GM12878 (cell line): Measurements from ENCODE around the gene IFI30. TPM values are rescaled to one million over a fixed set of nuclear protein-coding genes. Genes with fewer than 3 reads are reported as not detected.

ENCODE experiments used
- ATAC-seq: fragments of 200-7000 bp; cut with Tn5 transposase; 3 replicates; pipeline ENCODE4 v1.9.1; 2020; ENCODE audit warnings: mild to moderate bottlenecking, moderate library complexity
- BruUV-seq: library from RNA; stranded (reverse); fragments of 400-500 nt; replicated peaks from 2 replicates; lab custom pipeline; 2021; lab: Mats Ljungman, UMichigan
- CTCF ChIA-PET: fragments of 300-600 bp; sonication (Branson Sonifier 250); formaldehyde crosslinking; extraction: SDS; loops from one replicate; lab custom pipeline; 2021; ENCODE audit warnings: inconsistent platforms; lab: Yijun Ruan, JAX
- POLR2A ChIA-PET: fragments of 350-600 bp; formaldehyde crosslinking; extraction: SDS; loops from one replicate; lab custom pipeline; 2021; ENCODE audit warnings: inconsistent platforms; lab: Charles Lee
- RAD21 ChIA-PET: fragments of 300-600 bp; sonication (Branson Sonifier 250); formaldehyde crosslinking; loops from one replicate; lab custom pipeline; 2023; ENCODE audit warnings: antibody characterized with exemption; ENCODE audit not compliant: unreplicated experiment; lab: Charles Lee
- SMC1A ChIA-PET: fragments of 300-600 bp; sonication (Branson Sonifier 250); formaldehyde crosslinking; loops from one replicate; lab custom pipeline; 2023; ENCODE audit not compliant: unreplicated experiment, uncharacterized antibody; lab: Charles Lee
- DNase-seq: peaks from one replicate; pipeline ENCODE4 v3.0.0-alpha.2; 2011; ENCODE audit warnings: low read depth, low spot score
- FAIRE-seq: peaks from 3 replicates; lab custom pipeline; 2011; peaks lifted over from hg19 to GRCh38; lab: Jason Lieb, UNC
- H2AFZ ChIP-seq: 2 replicates; pipeline ENCODE4 v1.6.0; 2011; ENCODE audit warnings: low read depth, low read length, control low read depth; ENCODE audit not compliant: control insufficient read depth
- H3K27ac ChIP-seq: 2 replicates; pipeline ENCODE4 v1.5.1; 2011; ENCODE audit warnings: control low read depth; ENCODE audit not compliant: control insufficient read depth, insufficient read depth
- H3K27me3 ChIP-seq, 2 experiments: replicated peaks in 1 of 2; 2 replicates each; pipeline versions ENCODE4 v1.6.0 to v1.6.1; 2011; ENCODE audit warnings: low read length in 1 of 2; ENCODE audit not compliant: control insufficient read depth in 2 of 2, insufficient read depth in 2 of 2
- H3K36me3 ChIP-seq, 2 experiments: 2 replicates each; pipeline ENCODE4 v1.5.1; 2011; ENCODE audit warnings: low read length in 1 of 2; ENCODE audit not compliant: control insufficient read depth in 2 of 2, insufficient read depth in 2 of 2
- H3K4me1 ChIP-seq: 2 replicates; pipeline ENCODE4 v1.6.1; 2011; ENCODE audit warnings: mild to moderate bottlenecking, low read length, moderate library complexity, mixed read lengths; ENCODE audit not compliant: control insufficient read depth, insufficient read depth
- H3K4me2 ChIP-seq: 2 replicates; pipeline ENCODE4 v1.6.0; 2011; ENCODE audit warnings: control low read depth; ENCODE audit not compliant: control insufficient read depth, insufficient read depth
- H3K4me3 ChIP-seq: fragments of 200-600 bp; sonication (generic); 2 replicates; pipeline ENCODE4 v1.5.1; 2016
- H3K79me2 ChIP-seq: 2 replicates; pipeline ENCODE4 v1.6.0; 2011; ENCODE audit warnings: low read length; ENCODE audit not compliant: control insufficient read depth, insufficient read depth
- H3K9ac ChIP-seq: 2 replicates; pipeline ENCODE4 v1.8.0; 2011; ENCODE audit warnings: low read length, control low read depth, mixed read lengths; ENCODE audit not compliant: control insufficient read depth, insufficient read depth
- H3K9me3 ChIP-seq: replicated peaks from 3 replicates; pipeline ENCODE4 v1.5.1; 2011; ENCODE audit warnings: mild to moderate bottlenecking, low read length; ENCODE audit not compliant: control insufficient read depth, insufficient read depth
- H4K20me1 ChIP-seq: 2 replicates; pipeline ENCODE4 v1.6.0; 2011; ENCODE audit not compliant: control insufficient read depth, insufficient read depth
- BACH1 ChIP-seq: fragments of 450-650 bp; IDR thresholded peaks from 2 replicates; pipeline ENCODE4 v1.6.1; 2017; ENCODE audit warnings: mild to moderate bottlenecking, borderline replicate concordance
- CHD1 ChIP-seq: IDR thresholded peaks from 2 replicates; pipeline ENCODE4 v1.6.1; 2012; ENCODE audit warnings: low read depth, low read length, improper control_type of control experiment
- FOS ChIP-seq: IDR thresholded peaks from 3 replicates; pipeline ENCODE4 v1.6.1; 2011; ENCODE audit warnings: borderline replicate concordance; ENCODE audit not compliant: insufficient read length; ENCODE audit errors: extremely low read depth
- KDM1A ChIP-seq: fragments of 200-600 bp; sonication (generic); IDR thresholded peaks from 2 replicates; pipeline ENCODE4 v1.6.1; 2016; ENCODE audit warnings: borderline replicate concordance
- RAD21 ChIP-seq: IDR thresholded peaks from 2 replicates; pipeline ENCODE4 v1.6.1; 2011; ENCODE audit warnings: mild to moderate bottlenecking, low read depth, low read length, moderate library complexity; ENCODE audit not compliant: insufficient read depth
- RB1 ChIP-seq: fragments of 450-650 bp; formaldehyde crosslinking; IDR thresholded peaks from 2 replicates; pipeline ENCODE4 v1.6.1; 2017; ENCODE audit warnings: mild to moderate bottlenecking, borderline replicate concordance
- RBBP5 ChIP-seq: fragments of 200-600 bp; sonication (generic); conservative IDR thresholded peaks from 2 replicates; pipeline ENCODE4 v1.6.1; 2016
- SMC3 ChIP-seq: IDR thresholded peaks from 2 replicates; pipeline ENCODE4 v1.6.1; 2011; ENCODE audit warnings: low read length, improper control_type of control experiment, borderline replicate concordance
- STAT3 ChIP-seq: IDR thresholded peaks from 2 replicates; pipeline ENCODE4 v1.6.1; 2011; ENCODE audit warnings: low read depth, low read length, improper control_type of control experiment
- TCF7 ChIP-seq: IDR thresholded peaks from 2 replicates; pipeline ENCODE4 v1.6.1; 2014; ENCODE audit warnings: antibody characterized with exemption, borderline replicate concordance
- WRNIP1 ChIP-seq: IDR thresholded peaks from 2 replicates; pipeline ENCODE4 v1.6.1; 2011; ENCODE audit warnings: low read depth, low read length, improper control_type of control experiment, borderline replicate concordance
- YY1 ChIP-seq: IDR thresholded peaks from 2 replicates; pipeline ENCODE4 v1.6.1; 2011; ENCODE audit warnings: low read depth, mild to moderate bottlenecking, low read length
- ZBED1 ChIP-seq: IDR thresholded peaks from 2 replicates; pipeline ENCODE4 v1.6.1; 2016; ENCODE audit warnings: borderline replicate concordance
- WGBS: methylation state at CpG from one replicate; pipeline ENCODE4 v1.1.6; 2016; ENCODE audit warnings: low lambda C conversion rate; ENCODE audit not compliant: insufficient replicate concordance, insufficient coverage; ENCODE audit errors: missing lambda C conversion rate; 5-methylcytosine and 5-hydroxymethylcytosine counted together
- in situ Hi-C: fragments of 300-500 bp; cut with MboI; formaldehyde crosslinking; loops from 9 replicates; pipeline ENCODE4 v1.14.3; 2018; ENCODE audit warnings: mixed read lengths
- intact Hi-C: fragments of 100-400 bp; cut with micrococcal nuclease; formaldehyde crosslinking; loops from one replicate; pipeline ENCODE4 v1.14.2; 2022; ENCODE audit not compliant: unreplicated experiment
- polyA plus RNA-seq, 11 experiments: library from polyadenylated mRNA; depleted of rRNA in 4 of 11; unstranded in 6 of 11; stranded (reverse) in 5 of 11; fragments of >200 nt; fragmentation: Nextera tagmentation in 4 of 11; fragmentation: Illumina TruSeq in 1 of 11; extraction: Ambion mirVana in 4 of 11; extraction: Trizol in 1 of 11; gene quantifications; 1 replicate in 1 of 11; 2 replicates in 10 of 11; pipeline versions ENCODE4 v1.2.1 to v1.2.3, GENCODE V29; 2011 to 2016; ENCODE audit warnings: inconsistent platforms in 2 of 11, missing spikeins in 2 of 11, low read depth in 1 of 11
- total RNA-seq, 4 experiments: library from RNA; depleted of rRNA in 3 of 4; stranded (reverse); fragments of >200 nt in 3 of 4; fragmentation: Illumina TruSeq in 1 of 4; extraction: Trizol in 1 of 4; gene quantifications; 2 replicates each; pipeline versions ENCODE4 v1.2.1 to v1.2.3, GENCODE V29; 2013 to 2021
- TF ChIP-seq, protein P1 (sequence below): IDR thresholded peaks from 2 replicates; pipeline ENCODE4 v1.6.1; 2011; ENCODE audit warnings: borderline replicate concordance, low read depth, mild to moderate bottlenecking, moderate library complexity, low read length; ENCODE audit not compliant: insufficient read depth, poor library complexity, severe bottlenecking
- TF ChIP-seq, protein P2 (sequence below): IDR thresholded peaks from 2 replicates; pipeline ENCODE4 v1.6.1; 2012; ENCODE audit warnings: low read depth, low read length, improper control_type of control experiment
- TF ChIP-seq, protein P3 (sequence below), 3 experiments: IDR thresholded peaks in 2 of 3; conservative IDR thresholded peaks in 1 of 3; 2 replicates each; pipeline ENCODE4 v1.5.1; 2011; ENCODE audit warnings: low read depth in 3 of 3, low read length in 3 of 3, mild to moderate bottlenecking in 3 of 3, control low read depth in 2 of 3, moderate library complexity in 2 of 3, inconsistent platforms in 1 of 3, mixed read lengths in 1 of 3; ENCODE audit not compliant: control insufficient read depth in 2 of 3, insufficient read depth in 1 of 3; ENCODE audit errors: extremely low read depth in 1 of 3
- TF ChIP-seq, protein P4 (sequence below): IDR thresholded peaks from 2 replicates; pipeline ENCODE4 v1.6.1; 2011; ENCODE audit warnings: borderline replicate concordance, low read depth, mild to moderate bottlenecking, moderate library complexity, mixed read lengths, low read length; ENCODE audit not compliant: insufficient read depth; ENCODE audit errors: extremely low read length

Gene IFI30
- total and polyA plus RNA-seq, 10 of the 15 experiments (the other 5 are each of a cell fraction or from before 2014, with no cell fraction given) = 221 to 1,112 (median 451) TPM

DNA sequence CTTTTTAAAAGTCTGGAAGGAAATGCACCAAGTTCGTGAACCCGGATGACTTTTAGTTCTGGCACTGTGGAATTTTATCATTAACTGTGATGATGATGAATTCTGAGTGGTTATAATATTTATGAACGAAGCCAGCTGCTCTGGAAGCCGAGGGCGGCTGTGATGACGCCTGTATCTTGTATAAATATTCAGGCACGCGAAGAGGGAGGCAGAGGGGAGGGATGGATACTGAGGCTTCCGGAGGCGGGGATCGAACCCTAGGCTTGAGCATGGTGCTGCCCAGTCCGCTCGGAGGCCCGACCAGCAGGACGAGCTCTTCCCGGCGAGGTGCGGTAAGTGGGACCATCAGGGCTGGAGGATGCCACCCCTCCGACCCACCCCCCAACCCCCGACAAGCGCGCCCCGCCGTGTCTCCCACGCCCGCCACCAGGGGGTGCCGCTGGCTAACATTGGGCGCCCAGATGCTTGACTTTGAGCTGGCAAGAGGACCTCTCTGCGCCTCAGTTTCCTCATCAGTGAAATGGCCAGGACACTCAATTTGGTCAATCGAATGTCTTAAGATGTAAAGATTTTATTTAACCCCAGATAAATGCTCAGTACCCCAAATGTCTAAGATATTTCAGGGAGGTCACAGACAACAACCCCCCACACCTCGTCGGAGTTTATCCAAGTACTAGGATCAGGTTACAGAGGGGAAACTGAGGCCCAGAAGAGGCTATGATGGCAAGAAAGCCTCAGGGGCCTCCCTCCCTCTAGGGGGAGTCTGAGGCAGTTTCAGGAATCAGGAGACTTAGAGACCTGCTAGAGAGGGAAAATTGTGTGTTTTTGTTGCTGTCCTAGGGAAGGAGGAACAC lies 34.7 kb downstream of the IFI30 start:
- WGBS = 24% methylated on average over 32 of the region's 32 CpGs
- no peak overlapping the region for H3K9ac ChIP-seq
- CTCF ChIA-PET = interaction anchor here (0.6 to 11.7 kb wide), 16 partner anchors 10 to 180 kb away, joined by 3 to 213 read pairs (median 5); partner anchors contain the start of gene IQCN
- TF ChIP-seq, protein P1, sequence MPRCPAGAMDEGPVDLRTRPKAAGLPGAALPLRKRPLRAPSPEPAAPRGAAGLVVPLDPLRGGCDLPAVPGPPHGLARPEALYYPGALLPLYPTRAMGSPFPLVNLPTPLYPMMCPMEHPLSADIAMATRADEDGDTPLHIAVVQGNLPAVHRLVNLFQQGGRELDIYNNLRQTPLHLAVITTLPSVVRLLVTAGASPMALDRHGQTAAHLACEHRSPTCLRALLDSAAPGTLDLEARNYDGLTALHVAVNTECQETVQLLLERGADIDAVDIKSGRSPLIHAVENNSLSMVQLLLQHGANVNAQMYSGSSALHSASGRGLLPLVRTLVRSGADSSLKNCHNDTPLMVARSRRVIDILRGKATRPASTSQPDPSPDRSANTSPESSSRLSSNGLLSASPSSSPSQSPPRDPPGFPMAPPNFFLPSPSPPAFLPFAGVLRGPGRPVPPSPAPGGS = no peak
- no peak for TF ChIP-seq FOS
- TF ChIP-seq STAT3 = no peak
- no peak for TF ChIP-seq ZBED1
- TF ChIP-seq TCF7 = no peak
- TF ChIP-seq, protein P2, sequence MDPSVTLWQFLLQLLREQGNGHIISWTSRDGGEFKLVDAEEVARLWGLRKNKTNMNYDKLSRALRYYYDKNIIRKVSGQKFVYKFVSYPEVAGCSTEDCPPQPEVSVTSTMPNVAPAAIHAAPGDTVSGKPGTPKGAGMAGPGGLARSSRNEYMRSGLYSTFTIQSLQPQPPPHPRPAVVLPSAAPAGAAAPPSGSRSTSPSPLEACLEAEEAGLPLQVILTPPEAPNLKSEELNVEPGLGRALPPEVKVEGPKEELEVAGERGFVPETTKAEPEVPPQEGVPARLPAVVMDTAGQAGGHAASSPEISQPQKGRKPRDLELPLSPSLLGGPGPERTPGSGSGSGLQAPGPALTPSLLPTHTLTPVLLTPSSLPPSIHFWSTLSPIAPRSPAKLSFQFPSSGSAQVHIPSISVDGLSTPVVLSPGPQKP = no peak
- no peak for TF ChIP-seq WRNIP1
- no peak for TF ChIP-seq RB1
- peak; percentile 50; the same call in 1 of the 2 replicates for TF ChIP-seq YY1
- no peak for TF ChIP-seq RBBP5
- no peak for TF ChIP-seq KDM1A
- TF ChIP-seq CHD1 = no peak
- TF ChIP-seq SMC3 = peak; percentile 74
- no peak for TF ChIP-seq BACH1
- TF ChIP-seq, protein P3, sequence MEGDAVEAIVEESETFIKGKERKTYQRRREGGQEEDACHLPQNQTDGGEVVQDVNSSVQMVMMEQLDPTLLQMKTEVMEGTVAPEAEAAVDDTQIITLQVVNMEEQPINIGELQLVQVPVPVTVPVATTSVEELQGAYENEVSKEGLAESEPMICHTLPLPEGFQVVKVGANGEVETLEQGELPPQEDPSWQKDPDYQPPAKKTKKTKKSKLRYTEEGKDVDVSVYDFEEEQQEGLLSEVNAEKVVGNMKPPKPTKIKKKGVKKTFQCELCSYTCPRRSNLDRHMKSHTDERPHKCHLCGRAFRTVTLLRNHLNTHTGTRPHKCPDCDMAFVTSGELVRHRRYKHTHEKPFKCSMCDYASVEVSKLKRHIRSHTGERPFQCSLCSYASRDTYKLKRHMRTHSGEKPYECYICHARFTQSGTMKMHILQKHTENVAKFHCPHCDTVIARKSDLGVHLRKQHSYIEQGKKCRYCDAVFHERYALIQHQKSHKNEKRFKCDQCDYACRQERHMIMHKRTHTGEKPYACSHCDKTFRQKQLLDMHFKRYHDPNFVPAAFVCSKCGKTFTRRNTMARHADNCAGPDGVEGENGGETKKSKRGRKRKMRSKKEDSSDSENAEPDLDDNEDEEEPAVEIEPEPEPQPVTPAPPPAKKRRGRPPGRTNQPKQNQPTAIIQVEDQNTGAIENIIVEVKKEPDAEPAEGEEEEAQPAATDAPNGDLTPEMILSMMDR (IDR thresholded peaks at IDR 0.05 in 2 of 3, conservative IDR thresholded peaks at IDR 0.05 in 1 of 3; ENCODE audit: control insufficient read depth in 2 of 3, extremely low read depth in 1 of 3, insufficient read depth in 1 of 3, low read depth in 3 of 3, low read length in 3 of 3) = peak; percentile 48 to 82 (median 67)
- TF ChIP-seq, protein P4, sequence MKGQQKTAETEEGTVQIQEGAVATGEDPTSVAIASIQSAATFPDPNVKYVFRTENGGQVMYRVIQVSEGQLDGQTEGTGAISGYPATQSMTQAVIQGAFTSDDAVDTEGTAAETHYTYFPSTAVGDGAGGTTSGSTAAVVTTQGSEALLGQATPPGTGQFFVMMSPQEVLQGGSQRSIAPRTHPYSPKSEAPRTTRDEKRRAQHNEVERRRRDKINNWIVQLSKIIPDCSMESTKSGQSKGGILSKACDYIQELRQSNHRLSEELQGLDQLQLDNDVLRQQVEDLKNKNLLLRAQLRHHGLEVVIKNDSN = no peak
- TF ChIP-seq RAD21 = peak; percentile 85

More for the DNA sequence above, 34.7 kb downstream of the IFI30 start:
- RAD21 ChIA-PET = interaction anchor here (0.6 to 8.1 kb wide), 13 partner anchors 13 to 131 kb away, joined by 3 to 175 read pairs (median 4); partner anchors contain the start of genes IQCN, LSM4 and MPV17L2
- no peaks in the 10 kb centered on the region for H3K27me3 ChIP-seq
- POLR2A ChIA-PET = no interaction called here
- H3K4me2 ChIP-seq = no peak overlapping the region
- no peak for ATAC-seq
- H3K79me2 ChIP-seq = peaks cover 2% of the 10 kb centered on the region
- intact Hi-C loops = loop anchor here (1.0 to 10.0 kb wide), 3 partner anchors 43 to 206 kb away; partner anchors contain the start of gene SSBP4
- H3K4me1 ChIP-seq = peaks cover 6% of the 10 kb centered on the region
- in situ Hi-C loops = loop anchor here (5.0 kb wide), 1 partner anchor 39 kb away; no protein-coding TSS in a partner anchor
- SMC1A ChIA-PET = interaction anchor here (0.8 to 9.5 kb wide), 5 partner anchors 16 to 203 kb away, joined by 5 to 121 read pairs (median 6); a partner anchor contains a TSS
- no peaks in the 10 kb centered on the region for H4K20me1 ChIP-seq
- no peaks in the 10 kb centered on the region for H3K9me3 ChIP-seq
- H3K27ac ChIP-seq = no peak overlapping the region
- FAIRE-seq = no peak
- no peak overlapping the region for H2AFZ ChIP-seq
- BruUV-seq = no TSS peak
- no peak overlapping the region for H3K4me3 ChIP-seq
- H3K36me3 ChIP-seq = no peaks in the 10 kb centered on the region
- no peak for DNase-seq
